EL (cell line): Measurements from ENCODE around the gene DISP3.
"Not testable (repeated sequence)": the region's sequence is repeated elsewhere in the genome, so short reads cannot be mapped to it uniquely, and the experiment has no call there.

Experiments
- DNase-seq: peaks from one replicate; pipeline ENCODE4 v3.0.0-alpha.2; 2016

DISP3 gene

DNA sequence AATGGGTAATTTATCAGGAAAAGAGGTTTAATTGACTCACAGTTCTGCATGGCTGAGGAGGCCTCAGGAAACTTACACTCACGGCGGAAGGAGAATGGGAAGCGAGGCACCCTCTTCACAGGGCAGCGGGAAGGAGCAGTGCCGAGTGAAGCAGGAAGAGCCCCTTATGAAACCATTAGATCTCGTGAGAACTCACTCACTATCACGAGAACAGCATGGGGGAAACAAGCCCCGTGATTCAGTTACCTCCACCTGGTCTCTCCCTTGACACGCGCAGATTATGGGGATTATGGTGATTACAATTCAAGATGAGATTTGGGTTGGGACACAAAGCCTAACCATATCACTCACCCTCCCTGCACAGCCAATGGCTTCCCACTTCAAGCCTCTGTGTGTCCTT is 101.1 kb downstream of the DISP3 start:
- not testable (repeated sequence) for DNase-seq

DNA sequence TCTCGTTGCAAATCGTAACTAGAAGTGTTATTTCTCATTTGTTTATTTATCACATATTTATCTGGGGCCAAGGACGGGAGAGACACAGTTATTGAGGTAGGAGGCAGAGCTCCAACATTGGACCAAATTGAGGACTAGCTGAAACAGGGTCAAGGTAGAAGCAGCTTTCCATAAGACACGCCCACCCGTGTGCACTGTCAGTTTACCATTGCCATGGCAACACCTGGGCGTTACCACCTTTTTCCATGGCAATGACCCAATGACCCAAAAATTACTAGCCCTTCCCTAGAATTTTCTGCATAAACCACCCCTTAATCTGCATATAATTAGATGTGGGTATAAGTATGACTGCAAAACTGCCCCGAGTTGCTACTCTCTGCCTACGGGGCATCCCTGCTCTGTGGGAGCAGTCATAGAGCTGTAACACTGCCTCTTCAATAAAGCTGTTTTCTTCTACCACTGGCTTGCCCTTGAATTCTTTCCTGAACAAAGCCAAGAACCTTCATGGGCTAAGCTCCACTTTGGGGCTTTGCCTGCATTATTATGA is 102.6 kb downstream of the DISP3 start:
- DNase-seq: no peak

DNA sequence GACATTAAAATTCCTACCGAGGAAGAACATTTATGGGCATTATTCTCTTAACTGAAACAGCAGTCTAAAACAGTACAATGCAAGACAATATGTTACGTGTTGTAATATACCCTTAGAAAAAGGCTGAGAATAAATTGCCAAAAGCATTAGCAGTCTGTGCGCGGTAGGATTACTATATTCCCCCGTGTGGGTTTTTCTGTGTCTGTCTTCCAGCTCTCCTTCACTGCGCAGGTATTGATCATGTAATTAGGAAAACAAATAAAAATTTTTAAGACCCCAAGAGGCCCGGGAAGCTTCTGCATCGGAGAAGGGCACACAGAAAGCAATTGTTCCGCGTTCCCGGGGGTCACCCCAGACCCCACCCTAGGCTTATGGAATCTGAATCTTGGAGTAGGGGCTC is 106.4 kb downstream of the DISP3 start:
- no peak for DNase-seq
